GM18508 (cell line): ENCODE results near the gene SBNO2.
"Not testable (repeated sequence)": the region's sequence is repeated elsewhere in the genome, so short reads cannot be mapped to it uniquely, and the experiment has no call there.

Experiments
- ATAC-seq: cut with Tn5 transposase; IDR thresholded peaks from one replicate; pipeline ENCODE4 v1.9.1; 2021; ENCODE audit warnings: moderate number of reproducible peaks; ENCODE audit not compliant: insufficient read depth, unreplicated experiment

Gene SBNO2

GRCh38 chr19:1141944-1142343 lies 32.1 kb downstream of the SBNO2 start:
- no peak for ATAC-seq

GRCh38 chr19:1140272-1141027 lies 33.6 kb downstream of the SBNO2 start:
- ATAC-seq: no peak

- no peak for ATAC-seq
Observed at GRCh38 chr19:1139126-1139525, 34.9 kb downstream of the SBNO2 start.

- ATAC-seq: no peak
Observed at GRCh38 chr19:1138121-1138520, 35.9 kb downstream of the SBNO2 start.

GRCh38 chr19:1136621-1137317 lies 37.3 kb downstream of the SBNO2 start:
- no peak for ATAC-seq

GRCh38 chr19:1136201-1136600 lies 37.9 kb downstream of the SBNO2 start:
- ATAC-seq: no peak

- no peak for ATAC-seq
Observed at GRCh38 chr19:1135454-1135853, 38.6 kb downstream of the SBNO2 start.

GRCh38 chr19:1134431-1134830 lies 39.6 kb downstream of the SBNO2 start:
- ATAC-seq: no peak

GRCh38 chr19:1133471-1133929 lies 40.6 kb downstream of the SBNO2 start:
- ATAC-seq: no peak

GRCh38 chr19:1132552-1133383 lies 41.3 kb downstream of the SBNO2 start:
- no peak for ATAC-seq

- no peak for ATAC-seq
Observed at GRCh38 chr19:1131718-1132551, 42.1 kb downstream of the SBNO2 start.

- ATAC-seq: no peak
Observed at GRCh38 chr19:1130771-1131717, 43.0 kb downstream of the SBNO2 start.

GRCh38 chr19:1129535-1129934 lies 44.5 kb downstream of the SBNO2 start:
- ATAC-seq: no peak

GRCh38 chr19:1129084-1129483 lies 45.0 kb downstream of the SBNO2 start:
- ATAC-seq: not testable (repeated sequence)

- ATAC-seq: no peak
Observed at GRCh38 chr19:1128106-1128505, 46.0 kb downstream of the SBNO2 start.

- no peak for ATAC-seq
Observed at GRCh38 chr19:1126984-1127760, 46.9 kb downstream of the SBNO2 start.

- no peak for ATAC-seq
Observed at GRCh38 chr19:1125601-1126467, 48.2 kb downstream of the SBNO2 start.
